NOMO-1 (cell line): ENCODE measurements around the gene WWTR1.
A peak's percentile ranks its signal among the peaks of the same experiment; 100 is the strongest.

Source experiments
- DNase-seq, 2 experiments: peaks; one replicate each; lab custom pipeline; 2025; ENCODE audit not compliant: unreplicated experiment in 2 of 2; lab: John Stamatoyannopoulos, UW

WWTR1 gene

DNA sequence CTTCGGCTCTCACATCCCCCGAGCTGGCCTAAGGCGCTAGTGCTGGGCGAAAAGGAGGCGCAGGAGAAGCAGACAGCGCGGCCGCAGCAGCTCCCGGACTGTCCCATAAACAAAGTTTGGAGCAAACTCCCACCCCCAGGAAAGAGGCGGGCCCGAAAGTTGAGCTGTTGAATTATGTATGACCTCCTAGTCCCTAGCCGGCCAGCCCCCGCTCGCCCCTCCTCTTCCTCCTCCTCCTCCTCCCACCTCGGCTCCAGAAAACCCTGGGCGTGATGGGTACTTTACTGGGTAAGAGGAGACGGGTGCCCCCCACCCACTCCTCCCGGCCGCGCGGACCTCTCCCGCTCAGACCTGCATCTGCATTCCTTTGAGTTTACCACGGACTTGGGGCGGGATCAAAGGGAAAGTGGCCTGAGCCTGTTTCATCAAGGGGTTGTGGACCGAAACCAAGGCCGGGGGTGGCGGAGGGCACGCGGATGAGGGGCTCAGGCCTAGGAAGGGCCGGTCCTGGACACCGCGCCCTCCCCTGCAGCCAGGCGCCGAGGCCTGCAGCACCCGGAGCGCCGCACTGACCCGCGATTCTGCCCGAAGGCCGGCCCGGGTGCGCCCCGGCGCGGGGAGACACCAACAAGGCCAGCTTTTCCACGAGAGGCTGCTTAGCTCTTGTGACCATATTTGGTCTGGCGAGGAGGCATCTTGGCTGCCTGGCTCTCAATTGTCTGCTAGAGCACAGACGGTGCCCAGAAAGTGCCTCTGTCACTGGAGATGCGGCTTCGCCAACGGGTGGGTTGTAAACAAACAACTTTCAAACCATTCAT is at the start of gene WWTR1:
WWTR1 (minus strand) TSS at position 100 of the 818 bp plus-strand sequence. CDS start 719 bp downstream, outside the sequence.
- peak; percentile 29 to 44 for DNase-seq

DNA sequence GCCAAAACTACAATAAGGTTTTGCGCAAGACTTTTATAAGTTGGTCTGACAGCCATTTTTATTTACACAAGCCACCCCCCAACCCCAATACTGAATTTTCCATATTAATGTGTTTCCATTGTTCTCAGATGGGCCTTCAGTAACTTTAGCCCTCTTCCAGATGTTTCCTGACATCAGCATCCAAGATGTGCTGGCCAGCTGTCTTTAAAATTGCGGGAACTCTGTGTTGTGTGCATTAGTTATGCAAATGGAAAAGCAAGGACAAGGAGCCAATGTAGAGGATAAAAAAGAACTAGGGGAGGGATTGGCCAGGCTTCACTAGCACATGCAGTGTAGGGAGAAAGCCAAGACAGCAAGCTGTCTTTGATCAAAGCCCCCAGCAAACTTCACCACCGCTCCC is 49.1 kb upstream of the WWTR1 start:
- no peak for DNase-seq

DNA sequence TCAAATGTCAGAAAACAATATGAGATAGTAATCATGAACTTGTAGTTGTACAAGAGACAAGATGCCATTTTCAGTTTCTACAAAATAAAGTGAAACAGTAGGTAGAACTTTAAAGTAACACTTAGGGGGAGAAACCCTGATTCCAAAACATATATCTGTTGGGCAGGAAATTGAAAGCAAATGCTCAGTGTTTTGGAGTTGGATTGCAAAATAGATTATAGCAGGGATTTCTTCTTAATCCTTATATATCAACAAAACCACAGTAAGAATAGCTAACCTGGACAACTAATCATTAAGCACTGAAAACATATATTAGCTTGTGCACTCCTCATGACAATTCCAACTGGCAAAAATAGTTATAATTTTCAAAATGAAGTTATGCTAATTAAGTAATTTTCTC is 47.6 kb upstream of the WWTR1 start:
- no peak for DNase-seq

GRCh38 chr3:149703466-149703865 is 45.6 kb upstream of the WWTR1 start:
- DNase-seq: no peak

GRCh38 chr3:149702691-149703441 is 45.0 kb upstream of the WWTR1 start:
- no peak for DNase-seq

GRCh38 chr3:149701977-149702350 is 44.1 kb upstream of the WWTR1 start:
- DNase-seq: no peak

- no peak for DNase-seq
These were observed 43.6 kb upstream of the WWTR1 start for GRCh38 chr3:149701206-149701976.

DNA sequence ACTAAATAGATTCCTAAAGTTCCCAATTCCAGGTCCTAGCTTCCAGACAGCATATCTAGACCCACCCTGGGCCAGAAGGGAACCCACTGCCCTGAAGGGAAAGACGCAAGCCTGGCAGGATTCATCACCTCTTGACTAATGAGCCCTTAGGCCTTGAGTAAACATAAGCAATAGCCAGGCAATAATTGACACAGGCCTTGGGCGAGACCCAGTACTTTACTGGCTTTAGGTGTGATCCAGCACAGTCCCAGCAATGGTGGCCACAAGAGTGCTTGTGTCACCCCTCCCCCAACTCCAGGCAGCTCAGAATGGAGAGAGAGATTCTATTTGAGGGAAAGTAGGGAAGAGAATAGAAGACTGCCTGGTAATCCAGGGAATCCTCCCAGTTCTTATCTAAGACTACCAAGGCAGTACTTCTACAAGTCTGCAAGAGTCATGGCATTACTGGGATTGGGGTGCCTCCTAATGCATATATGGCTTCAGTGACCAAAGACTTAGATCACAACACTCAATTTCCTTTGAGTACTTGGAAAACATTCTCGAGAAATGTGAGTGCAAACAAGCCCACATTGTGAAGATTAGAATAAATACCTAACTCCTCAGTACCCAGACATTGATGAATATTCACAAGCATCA is 30.4 kb upstream of the WWTR1 start:
- no peak for DNase-seq

DNA sequence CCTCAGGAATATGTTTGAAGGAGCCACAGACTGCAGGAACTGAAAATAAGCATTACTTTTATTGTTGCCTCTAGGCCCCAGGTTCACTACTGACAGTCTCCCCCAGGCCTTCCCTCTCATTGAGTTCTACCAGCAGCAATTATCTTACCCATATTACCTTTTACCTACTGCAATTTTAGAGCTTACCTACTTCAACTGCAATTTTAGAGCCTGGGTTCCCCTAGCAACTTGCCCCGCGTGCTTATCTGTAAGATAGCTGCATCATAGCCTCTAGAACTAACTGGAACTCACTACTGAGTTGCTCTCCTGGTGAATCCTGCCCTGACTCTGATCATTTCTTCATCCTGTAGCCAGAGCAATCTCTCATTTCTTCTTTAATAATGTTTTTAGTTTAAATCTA is 29.2 kb upstream of the WWTR1 start:
- DNase-seq: no peak

DNA sequence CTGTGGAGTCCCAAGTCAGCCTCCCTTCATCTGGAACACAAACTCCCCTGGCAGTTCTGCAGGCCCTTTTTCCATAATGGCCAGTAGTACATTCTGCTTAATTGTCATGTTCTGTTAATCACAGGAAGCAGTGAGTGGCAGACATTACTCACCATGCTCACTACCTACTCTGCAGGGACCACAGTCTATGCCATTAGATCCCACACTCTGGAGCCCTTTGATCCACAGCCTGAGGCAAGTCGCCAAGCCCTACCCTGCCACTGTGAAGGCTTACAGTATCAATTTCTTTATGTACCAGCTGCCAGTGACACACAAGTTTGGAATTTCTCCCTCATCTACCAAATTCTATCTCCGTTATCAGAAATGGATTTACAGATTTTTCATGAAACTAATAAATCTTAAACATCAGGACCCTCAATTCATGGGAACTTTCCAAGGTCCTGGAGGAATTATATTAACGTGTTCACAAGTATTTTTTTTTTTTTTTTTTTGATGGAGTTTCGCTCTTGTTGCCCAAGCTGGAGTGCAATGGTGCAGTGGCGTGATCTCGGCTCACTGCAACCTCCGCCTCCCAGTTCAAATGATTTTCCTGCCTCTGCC is 20.6 kb upstream of the WWTR1 start:
- DNase-seq: no peak

DNA sequence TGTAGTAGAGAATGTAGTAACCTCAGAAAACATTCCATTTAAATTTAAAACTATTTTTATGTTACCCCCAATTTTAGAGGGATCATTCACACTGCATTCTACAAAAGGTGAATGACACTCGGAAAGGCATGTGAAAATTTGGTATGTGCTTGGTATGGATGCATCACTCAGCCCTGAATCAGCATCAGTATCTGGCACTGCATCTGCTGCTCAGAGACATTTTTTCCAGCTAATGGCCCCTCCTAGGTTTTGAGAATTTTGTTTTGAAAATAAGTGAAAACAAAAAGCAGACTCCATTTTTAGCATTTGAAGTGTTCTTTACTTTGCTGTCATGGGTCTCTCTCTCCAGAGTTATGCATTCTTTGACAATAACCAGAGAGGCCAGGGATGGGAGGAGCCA is 15.6 kb upstream of the WWTR1 start:
- no peak for DNase-seq

GRCh38 chr3:149670742-149671492 is 13.1 kb upstream of the WWTR1 start:
- no peak for DNase-seq

GRCh38 chr3:149667576-149667975 is 9.8 kb upstream of the WWTR1 start:
- DNase-seq: no peak

GRCh38 chr3:149663966-149664365 is 6.1 kb upstream of the WWTR1 start:
- no peak for DNase-seq

DNA sequence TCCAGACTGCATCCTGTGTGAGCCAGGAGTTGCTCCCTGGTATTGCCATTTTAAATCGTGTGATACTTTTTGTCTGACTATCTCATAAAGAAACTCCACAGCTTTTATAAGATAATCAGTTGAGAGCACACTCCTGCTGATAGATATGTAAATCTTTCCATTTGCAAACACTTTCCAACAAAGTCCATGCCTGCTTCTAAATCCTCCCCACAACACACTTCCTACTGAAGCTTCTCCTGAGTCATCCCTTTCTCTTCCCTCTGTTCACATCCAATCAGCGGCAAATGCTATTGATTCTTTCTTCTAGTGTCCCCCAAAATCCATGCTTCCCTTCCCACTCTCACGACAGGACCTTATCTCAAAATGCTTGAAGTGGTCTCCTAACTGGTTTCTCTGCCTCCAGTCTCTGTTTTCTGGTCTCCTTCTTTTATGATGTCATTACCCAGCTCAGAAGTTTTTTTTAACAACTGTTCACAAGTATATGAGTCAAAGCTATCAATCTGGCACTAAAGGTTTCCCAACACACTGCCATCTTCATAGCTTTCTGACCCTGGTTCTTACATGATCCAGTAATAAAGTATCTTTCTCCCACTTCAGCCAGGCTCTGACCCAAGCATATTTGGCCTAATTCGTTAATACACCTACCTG is 4.5 kb upstream of the WWTR1 start:
- DNase-seq: no peak

GRCh38 chr3:149660462-149660861 is 2.6 kb upstream of the WWTR1 start:
- DNase-seq: no peak

- no peak for DNase-seq
These were observed 1.1 kb upstream of the WWTR1 start for GRCh38 chr3:149658744-149659497.

GRCh38 chr3:149657321-149657925 is 402 bp downstream of the WWTR1 start:
- DNase-seq: no peak
